Uterus (tissue), 4 donors: ENCODE data around the gene HAND1. TPM values are rescaled to one million over a fixed set of nuclear protein-coding genes. Genes with fewer than 3 reads are reported as not detected.

Experiments used
- DNase-seq, 2 donors: peaks; one replicate each; pipeline ENCODE4 v3.0.0-alpha.2; 2019 to 2020
- H3K27ac ChIP-seq, 2 donors: fragments of 200-600 bp; sonication (generic); 1 replicate in 1 of 2; 2 replicates in 1 of 2; pipeline ENCODE4 v1.5.1; 2016 to 2018
- H3K27me3 ChIP-seq, 2 donors: fragments of 200-600 bp; sonication (generic); one replicate each; pipeline ENCODE4 v1.5.1; 2018 to 2019; ENCODE audit warnings: control low read depth in 1 of 2
- H3K36me3 ChIP-seq, 2 donors: fragments of 200-600 bp; sonication (generic); one replicate each; pipeline ENCODE4 v1.5.1; 2019; ENCODE audit warnings: control low read depth in 1 of 2
- H3K4me1 ChIP-seq, 2 donors: fragments of 200-600 bp; sonication (generic); one replicate each; pipeline ENCODE4 v1.5.1; 2018 to 2019; ENCODE audit warnings: control low read depth in 1 of 2
- H3K4me3 ChIP-seq, 2 donors: fragments of 200-600 bp; sonication (generic); 1 replicate in 1 of 2; 2 replicates in 1 of 2; pipeline ENCODE4 v1.5.1; 2018 to 2019; ENCODE audit warnings: mild to moderate bottlenecking in 1 of 2
- H3K9me3 ChIP-seq, 2 donors: fragments of 200-600 bp; sonication (generic); one replicate each; pipeline ENCODE4 v1.5.1; 2019; ENCODE audit warnings: control low read depth in 1 of 2
- POLR2A ChIP-seq, 2 donors: fragments of 450-650 bp; IDR thresholded peaks; one replicate each; pipeline ENCODE4 v1.6.1; 2016; ENCODE audit warnings: antibody characterized with exemption in 2 of 2, mild to moderate bottlenecking in 1 of 2, moderate library complexity in 1 of 2
- intact Hi-C: fragments of 100-400 bp; cut with DNase I; formaldehyde crosslinking; loops from one replicate; pipeline ENCODE4 v1.15.1; 2023; ENCODE audit warnings: low total_unique reads
- total RNA-seq, 4 donors: library from RNA; depleted of rRNA in 3 of 4; stranded (reverse); fragments of >200 nt in 3 of 4; gene quantifications; one replicate each; pipeline versions ENCODE4 v1.1.0 to v1.2.4, GENCODE V29; 2014 to 2023
- TF ChIP-seq, protein P1 (sequence below), 4 experiments: fragments of 200-600 bp in 2 of 4; fragments of 450-650 bp in 2 of 4; sonication (generic) in 2 of 4; IDR thresholded peaks; one replicate each; pipeline ENCODE4 v1.5.1; 2016 to 2019; ENCODE audit warnings: antibody characterized with exemption in 4 of 4, mild to moderate bottlenecking in 2 of 4, moderate library complexity in 1 of 4
- donor health status: DM: yes; HTN: yes; CAD: no.

HAND1 gene
- total RNA-seq, 4 donors from 2014 or later = 0.14 TPM; not detected in 3

DNA sequence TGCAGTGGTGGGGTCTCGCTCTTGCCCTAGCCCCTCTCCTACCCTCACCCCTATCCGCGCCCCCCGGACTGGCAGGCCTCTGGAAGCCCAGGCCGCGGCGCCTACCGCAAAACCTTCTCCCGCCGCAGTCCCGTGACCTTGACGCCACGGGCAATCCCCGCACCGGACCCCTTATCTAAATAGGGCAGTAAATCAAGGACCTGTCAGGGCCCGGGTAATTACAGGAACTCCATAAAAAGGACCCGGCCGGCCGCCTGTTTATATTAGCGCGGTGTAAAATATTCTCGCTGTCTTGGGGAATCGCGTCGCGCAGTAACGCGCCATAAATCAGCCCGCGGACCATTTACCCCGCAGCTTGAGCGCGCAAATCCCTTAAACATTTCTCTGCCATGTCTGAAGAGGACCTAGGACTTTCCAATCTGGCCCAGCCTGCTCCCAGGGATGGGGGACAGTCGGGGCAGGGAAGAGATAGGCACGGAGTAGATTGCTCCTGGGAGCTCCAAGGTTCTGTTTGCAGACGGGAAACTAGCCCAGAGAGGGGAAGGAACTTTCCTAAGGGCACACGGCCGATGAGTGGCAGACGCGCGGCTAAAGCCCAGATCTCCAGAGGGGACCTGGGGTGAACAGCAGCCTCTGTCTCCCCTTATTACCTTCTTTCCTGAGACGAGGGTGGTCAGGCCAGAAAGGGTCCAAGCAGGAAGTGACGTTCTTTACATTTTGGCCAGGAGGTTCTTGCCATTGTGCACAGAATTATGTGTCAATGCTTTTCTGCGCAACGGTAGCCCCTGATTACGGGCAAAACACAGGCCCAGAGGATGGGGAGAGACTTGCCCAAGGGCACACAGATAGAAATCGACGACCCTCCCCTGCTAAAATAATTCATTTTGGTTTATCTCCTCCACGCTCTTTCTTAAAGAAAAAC lies 4.8 kb upstream of the HAND1 start:
- H3K9me3 ChIP-seq = no peaks in the 10 kb centered on the region
- H3K4me1 ChIP-seq = peaks cover 0 to 15% of the 10 kb centered on the region in 2 donors
- peaks cover 41 to 98% of the 10 kb centered on the region in 2 donors for H3K27me3 ChIP-seq
- no peak overlapping the region for H3K4me3 ChIP-seq
- intact Hi-C loops = no loop called here
- H3K27ac ChIP-seq = no peak overlapping the region
- no peak for DNase-seq
- TF ChIP-seq POLR2A (IDR thresholded peaks at IDR 0.05) = no peak
- no peaks in the 10 kb centered on the region for H3K36me3 ChIP-seq

DNA sequence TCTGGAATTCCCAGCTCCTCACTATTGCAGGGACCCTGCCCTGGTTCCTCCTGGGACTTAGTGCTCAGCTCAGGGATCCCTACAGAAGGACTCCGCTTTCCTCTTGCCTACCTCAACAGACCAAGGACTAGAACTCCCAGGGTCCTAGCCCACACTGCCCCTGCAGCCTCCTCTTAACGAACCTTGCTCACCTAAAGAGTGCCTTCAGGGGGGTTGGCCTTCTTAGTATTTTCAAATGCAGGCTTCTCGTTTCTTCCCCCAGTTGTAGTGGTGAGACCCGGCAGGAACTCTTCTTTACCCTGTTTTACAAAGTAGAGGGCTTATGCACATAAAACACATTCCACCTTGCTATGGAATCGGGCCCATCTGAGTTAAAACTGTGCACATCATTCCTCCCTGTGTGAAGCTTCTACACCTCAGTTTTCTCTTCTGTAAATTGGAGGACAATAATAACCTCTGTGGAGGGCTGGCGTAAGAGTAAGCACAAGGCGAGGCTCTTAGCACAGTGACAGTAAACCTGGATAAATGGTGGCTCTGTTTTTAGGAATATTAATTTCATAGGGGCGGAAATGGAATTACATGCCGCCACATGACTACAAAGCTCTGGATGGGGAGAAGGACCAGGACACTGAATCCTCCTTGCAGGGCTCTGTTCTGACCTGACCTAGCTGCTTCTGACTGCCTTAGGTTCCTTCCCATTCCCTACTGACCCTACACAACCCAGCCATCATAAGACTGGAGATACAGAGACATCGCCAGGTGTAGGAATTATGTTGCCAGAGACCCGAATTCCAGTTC lies 3.8 kb upstream of the HAND1 start:
- intact Hi-C loops = no loop called here
- no peak for DNase-seq
- Histone ChIP-seq H3K27me3 (peaks cover 50 to 95% of the 10 kb centered on the region in 2 donors), H3K27ac (no peak overlapping the region), H3K4me3 (no peak overlapping the region), H3K9me3 (no peaks in the 10 kb centered on the region), H3K36me3 (no peaks in the 10 kb centered on the region), H3K4me1 (peaks cover 0 to 22% of the 10 kb centered on the region in 2 donors)
- no peak for TF ChIP-seq POLR2A (IDR thresholded peaks at IDR 0.05)
- TF ChIP-seq, protein P1, sequence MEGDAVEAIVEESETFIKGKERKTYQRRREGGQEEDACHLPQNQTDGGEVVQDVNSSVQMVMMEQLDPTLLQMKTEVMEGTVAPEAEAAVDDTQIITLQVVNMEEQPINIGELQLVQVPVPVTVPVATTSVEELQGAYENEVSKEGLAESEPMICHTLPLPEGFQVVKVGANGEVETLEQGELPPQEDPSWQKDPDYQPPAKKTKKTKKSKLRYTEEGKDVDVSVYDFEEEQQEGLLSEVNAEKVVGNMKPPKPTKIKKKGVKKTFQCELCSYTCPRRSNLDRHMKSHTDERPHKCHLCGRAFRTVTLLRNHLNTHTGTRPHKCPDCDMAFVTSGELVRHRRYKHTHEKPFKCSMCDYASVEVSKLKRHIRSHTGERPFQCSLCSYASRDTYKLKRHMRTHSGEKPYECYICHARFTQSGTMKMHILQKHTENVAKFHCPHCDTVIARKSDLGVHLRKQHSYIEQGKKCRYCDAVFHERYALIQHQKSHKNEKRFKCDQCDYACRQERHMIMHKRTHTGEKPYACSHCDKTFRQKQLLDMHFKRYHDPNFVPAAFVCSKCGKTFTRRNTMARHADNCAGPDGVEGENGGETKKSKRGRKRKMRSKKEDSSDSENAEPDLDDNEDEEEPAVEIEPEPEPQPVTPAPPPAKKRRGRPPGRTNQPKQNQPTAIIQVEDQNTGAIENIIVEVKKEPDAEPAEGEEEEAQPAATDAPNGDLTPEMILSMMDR (IDR thresholded peaks at IDR 0.05) = no peak

DNA sequence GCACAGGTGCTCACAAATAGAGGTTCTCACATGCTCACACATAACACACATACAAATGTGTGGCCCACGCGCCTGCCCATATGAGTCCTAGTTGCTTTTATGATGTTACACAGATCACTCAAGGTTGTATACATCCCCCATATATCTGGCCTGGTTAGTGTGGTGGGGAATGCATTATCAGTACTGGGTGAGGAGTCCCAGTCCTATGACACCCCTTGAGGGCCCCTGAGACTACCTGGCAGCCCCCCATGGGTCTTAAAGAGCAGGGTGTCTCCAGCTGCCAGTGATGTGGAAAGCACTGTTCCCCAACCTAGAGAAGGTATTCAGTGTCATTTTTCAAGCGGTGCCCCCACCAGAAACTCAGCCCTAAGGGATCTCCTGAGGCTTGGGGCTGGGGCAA lies 2.8 kb upstream of the HAND1 start:
- no peaks in the 10 kb centered on the region for H3K9me3 ChIP-seq
- no peak overlapping the region for H3K4me3 ChIP-seq
- peaks cover 0 to 22% of the 10 kb centered on the region in 2 donors for H3K4me1 ChIP-seq
- no peak overlapping the region for H3K27ac ChIP-seq
- DNase-seq = no peak
- H3K36me3 ChIP-seq = no peaks in the 10 kb centered on the region
- peaks cover 50 to 95% of the 10 kb centered on the region in 2 donors for H3K27me3 ChIP-seq
- TF ChIP-seq, protein P1 (IDR thresholded peaks at IDR 0.05) = no peak
- TF ChIP-seq POLR2A (IDR thresholded peaks at IDR 0.05) = no peak
- intact Hi-C loops = no loop called here

DNA sequence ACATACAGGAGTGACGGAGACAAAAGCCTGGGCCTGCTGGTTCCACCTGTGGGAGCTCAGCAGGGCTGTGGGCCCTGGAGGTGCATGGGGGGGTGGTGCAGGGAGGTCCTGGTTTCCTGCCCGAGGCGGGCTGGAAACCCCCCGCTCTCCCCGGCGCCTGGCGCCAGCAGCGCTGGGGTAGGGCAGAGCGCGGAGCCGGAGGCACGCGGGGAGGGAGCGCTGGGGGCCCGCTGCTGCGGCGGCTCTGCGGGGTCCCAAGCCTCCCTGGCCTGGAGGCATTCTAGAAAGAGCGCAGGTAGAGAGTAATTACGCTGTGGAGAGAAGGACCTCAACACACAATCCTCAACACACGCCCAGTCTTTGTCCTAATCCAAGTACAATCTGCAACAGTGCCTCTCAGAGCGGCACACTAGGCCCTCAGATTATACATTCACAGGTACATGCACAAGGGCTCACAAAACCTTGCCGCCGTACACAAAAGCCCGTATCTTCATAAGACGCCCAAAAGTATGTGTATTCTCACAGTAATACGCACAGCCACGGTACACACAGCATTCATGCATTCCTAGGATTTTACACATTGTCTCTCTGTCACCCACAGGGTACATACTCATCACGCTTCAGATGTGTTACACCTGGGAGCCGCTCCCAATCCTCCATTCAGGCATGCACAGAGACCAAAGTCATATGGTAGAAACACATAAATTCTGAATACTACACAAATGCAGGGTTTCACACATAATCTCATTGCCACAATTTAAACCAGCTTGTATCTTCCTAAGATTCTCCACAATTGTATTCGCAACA lies 2.1 kb upstream of the HAND1 start:
- no peak for TF ChIP-seq POLR2A (IDR thresholded peaks at IDR 0.05)
- intact Hi-C loops = no loop called here
- Histone ChIP-seq H3K4me1 (peaks cover 0 to 22% of the 10 kb centered on the region in 2 donors), H3K27ac (no peak overlapping the region), H3K36me3 (no peaks in the 10 kb centered on the region), H3K27me3 (peaks cover 50 to 96% of the 10 kb centered on the region in 2 donors), H3K9me3 (no peaks in the 10 kb centered on the region), H3K4me3 (no peak overlapping the region)
- DNase-seq = no peak

DNA sequence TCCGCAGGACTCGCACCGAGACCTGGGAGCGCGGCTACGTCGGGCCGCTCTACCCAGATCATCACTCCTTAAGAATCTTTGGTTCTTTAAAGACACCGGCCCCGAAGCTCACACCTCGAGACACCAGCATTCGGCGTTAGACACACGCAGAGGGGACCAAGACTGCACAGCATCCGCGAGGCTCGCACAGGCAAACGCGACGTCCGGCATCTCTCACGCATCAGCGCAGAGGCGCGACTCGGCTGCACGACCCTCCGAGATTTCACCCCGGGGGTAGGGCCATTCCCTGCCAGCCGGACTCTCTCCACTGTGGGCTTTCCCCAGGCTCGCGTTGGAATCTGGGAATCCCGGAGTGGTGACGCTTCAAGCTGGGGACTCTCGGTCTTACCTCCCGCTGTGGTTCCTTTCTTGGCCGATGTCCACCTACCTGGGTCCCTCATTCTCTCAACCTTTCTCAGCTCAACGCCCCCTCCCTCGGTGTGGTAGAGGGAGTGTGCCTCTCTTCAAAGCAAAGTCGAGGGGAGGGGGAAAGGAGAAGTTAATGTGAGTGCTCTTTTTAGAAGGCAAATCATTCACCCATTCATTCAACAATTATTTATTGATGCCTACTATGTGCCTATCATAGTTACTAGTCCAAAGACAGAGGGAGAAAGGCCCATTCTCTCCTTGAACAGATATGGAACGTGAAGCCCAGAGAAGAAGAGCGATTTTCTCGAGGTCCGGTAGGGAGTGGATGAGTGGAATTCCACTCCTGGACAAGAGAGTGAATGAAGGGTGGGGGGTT lies 1.3 kb upstream of the HAND1 start:
- Histone ChIP-seq H3K4me1 (peaks cover 0 to 22% of the 10 kb centered on the region in 2 donors), H3K27ac (no peak overlapping the region), H3K27me3 (peaks cover 46 to 96% of the 10 kb centered on the region in 2 donors), H3K36me3 (no peaks in the 10 kb centered on the region), H3K4me3 (no peak overlapping the region), H3K9me3 (no peaks in the 10 kb centered on the region)
- DNase-seq = no peak
- TF ChIP-seq, protein P1 (IDR thresholded peaks at IDR 0.05) = no peak
- TF ChIP-seq POLR2A (IDR thresholded peaks at IDR 0.05) = no peak
- intact Hi-C loops = no loop called here
